HG03066 (cell line): ENCODE measurements around the gene BGLAP.
"Not testable (repeated sequence)": the region's sequence is repeated elsewhere in the genome, so short reads cannot be mapped to it uniquely, and the experiment has no call there.

Experiments
- ATAC-seq: cut with Tn5 transposase; IDR thresholded peaks from one replicate; pipeline ENCODE4 v1.9.1; 2021; ENCODE audit warnings: low read depth; ENCODE audit not compliant: unreplicated experiment

Gene BGLAP

DNA sequence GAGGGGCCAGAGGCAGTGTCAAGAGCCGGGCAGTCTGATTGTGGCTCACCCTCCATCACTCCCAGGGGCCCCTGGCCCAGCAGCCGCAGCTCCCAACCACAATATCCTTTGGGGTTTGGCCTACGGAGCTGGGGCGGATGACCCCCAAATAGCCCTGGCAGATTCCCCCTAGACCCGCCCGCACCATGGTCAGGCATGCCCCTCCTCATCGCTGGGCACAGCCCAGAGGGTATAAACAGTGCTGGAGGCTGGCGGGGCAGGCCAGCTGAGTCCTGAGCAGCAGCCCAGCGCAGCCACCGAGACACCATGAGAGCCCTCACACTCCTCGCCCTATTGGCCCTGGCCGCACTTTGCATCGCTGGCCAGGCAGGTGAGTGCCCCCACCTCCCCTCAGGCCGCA, at the start of gene BGLAP:
Gene BGLAP (plus strand): TSS at position 259 of the 400 bp plus-strand sequence. CDS start 48 bp downstream, at position 307.
- ATAC-seq = no peak

DNA sequence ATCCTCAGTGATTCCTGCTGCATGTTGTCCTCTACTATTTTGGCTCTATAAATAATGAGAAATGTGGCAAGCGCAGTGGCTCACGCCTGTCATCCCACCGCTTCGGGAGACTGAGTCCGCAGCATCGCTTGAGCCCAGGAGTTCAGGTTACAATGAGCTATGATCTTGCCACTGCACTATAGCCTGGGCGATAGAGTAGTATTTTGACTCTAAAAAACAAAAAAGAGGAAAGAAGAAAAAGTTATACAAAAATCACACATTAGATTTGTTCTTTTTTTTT, 48.8 kb upstream of the BGLAP start:
- no peak for ATAC-seq

DNA sequence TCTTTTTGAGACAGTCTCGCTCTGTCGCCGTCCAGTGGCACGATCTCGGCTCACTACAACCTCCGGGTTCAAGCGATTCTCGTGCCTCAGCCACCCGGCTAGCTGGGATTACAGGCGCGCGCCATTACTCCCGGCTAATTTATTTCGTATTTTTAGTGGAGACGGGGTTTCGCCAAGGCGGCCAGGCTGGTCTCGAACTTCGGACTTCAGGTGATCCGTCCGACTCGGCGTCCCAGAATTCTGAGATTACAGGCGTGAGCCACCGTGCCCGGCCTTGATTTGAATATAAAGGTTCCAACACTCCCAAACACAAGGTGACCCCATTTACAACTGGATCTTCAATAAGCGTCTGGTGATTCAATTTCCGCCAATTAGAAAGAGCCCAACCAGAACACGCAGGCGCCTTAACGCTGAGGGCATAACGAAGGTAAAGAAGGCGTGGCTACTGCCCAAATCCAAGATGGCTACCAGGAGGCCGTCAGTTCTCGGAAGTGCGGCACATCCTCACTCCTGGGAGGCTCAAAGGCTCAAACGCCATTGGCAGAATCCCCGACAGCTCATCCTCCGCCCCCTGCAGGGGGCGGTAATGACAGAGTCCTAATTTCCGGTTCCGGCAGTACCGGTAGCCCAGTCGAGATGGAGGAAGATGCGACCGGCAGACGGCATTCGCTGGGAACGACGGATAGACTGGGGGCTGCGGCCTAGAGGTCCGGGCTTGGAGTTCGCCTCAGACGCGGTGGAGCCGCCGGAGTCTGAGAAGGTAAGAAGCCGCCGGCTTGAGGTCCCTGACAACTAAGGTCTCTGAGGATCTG, 48.3 kb upstream of the BGLAP start, which contains the start of gene SLC25A44:
Gene SLC25A44 (plus strand): TSS at position 617 of the 812 bp plus-strand sequence. CDS start 5,744 bp downstream, outside the sequence.
- peak; percentile 96 for ATAC-seq

DNA sequence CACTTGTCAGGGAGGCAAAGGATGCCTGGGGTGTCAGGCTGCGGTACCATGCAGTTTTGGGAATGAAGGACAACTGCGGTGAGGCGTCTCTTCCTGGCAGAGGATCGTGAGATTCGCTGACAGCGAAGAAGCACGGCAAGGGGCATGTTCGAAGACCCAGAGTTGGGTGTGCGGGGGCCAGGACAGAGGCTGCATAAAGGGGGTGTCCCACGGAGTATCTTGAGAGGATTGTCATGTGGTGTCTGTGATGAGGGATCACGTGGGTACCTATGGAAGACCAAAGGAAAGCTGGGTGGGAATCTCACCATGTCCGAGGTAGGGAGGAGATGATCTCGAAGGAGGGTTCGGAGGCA, 47.7 kb upstream of the BGLAP start:
- ATAC-seq = no peak

DNA sequence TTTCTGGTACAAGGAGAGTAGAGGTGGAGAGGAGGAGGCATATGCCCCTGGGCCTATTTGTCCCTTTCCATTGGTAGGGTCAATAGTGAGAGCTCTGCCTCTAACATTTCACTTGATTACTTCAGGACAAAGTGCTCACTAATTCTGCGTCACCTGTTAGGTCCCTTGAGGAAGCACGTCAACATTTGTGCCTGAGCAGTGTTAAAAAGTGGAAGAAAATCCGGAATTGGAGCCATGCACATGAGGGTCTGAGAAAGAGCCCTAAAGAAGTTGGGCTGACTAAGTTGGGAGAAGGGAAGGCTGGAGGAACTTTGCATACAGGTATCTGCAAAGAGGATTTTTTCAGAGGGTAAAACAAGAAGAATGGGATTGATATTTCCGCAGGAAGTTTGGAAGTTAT, 46.1 kb upstream of the BGLAP start:
- no peak for ATAC-seq

DNA sequence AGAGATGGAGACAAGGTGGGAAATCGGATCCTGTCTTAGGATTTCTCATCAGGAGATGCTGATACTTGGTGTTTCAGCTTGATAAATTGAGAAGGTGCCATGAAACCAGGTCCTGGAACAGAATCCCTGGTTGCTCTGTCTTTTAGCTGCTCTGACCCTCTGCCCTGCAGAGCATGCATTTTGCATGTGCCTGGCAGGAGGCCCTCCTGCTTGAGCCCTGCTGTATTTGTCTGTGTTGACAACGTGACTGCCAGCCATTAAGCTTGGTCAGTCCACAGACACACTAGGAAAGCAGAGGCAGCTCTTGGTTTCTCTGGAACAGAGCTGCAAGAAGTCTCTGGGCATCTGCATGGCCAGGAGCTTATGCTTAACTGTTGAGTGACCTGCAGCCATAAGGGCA, 45.5 kb upstream of the BGLAP start:
- ATAC-seq = no peak

DNA sequence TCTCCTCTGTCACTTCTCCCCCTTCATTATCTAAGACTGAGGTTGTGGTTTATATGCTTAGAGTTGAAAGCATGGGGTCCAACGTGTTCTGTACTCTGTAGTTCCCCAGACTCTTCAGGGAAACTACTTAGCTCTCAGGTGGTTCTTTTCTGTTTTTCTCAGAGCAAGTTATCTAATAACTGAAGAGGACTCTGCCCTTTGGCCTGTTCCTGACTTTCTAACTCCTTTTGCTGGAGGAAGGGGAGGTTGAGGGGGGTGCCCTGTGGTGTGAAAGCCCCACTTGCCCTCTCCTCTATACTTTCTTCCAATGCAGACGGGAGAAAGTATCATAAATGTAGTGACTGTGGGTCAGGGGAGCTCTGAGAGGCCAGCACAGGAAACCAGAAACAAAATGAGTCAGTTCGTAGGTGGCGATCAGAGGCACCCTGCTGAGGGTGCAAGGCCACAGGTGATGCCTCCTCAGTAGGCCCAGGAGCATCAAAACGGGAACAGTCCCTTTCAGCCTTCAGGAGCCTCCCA, 43.1 kb upstream of the BGLAP start:
- no peak for ATAC-seq

DNA sequence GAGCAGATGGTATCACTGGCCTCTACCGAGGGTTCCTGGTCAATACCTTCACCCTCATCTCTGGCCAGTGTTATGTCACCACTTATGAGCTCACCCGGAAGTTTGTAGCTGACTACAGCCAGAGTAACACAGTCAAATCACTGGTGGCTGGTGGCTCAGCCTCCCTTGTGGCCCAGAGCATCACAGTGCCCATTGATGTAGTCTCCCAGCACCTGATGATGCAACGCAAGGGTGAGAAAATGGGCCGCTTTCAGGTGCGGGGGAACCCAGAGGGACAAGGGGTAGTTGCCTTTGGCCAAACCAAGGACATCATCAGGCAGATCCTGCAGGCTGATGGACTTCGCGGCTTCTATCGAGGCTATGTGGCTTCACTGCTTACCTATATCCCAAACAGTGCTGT, 41.9 kb upstream of the BGLAP start:
- ATAC-seq = no peak

DNA sequence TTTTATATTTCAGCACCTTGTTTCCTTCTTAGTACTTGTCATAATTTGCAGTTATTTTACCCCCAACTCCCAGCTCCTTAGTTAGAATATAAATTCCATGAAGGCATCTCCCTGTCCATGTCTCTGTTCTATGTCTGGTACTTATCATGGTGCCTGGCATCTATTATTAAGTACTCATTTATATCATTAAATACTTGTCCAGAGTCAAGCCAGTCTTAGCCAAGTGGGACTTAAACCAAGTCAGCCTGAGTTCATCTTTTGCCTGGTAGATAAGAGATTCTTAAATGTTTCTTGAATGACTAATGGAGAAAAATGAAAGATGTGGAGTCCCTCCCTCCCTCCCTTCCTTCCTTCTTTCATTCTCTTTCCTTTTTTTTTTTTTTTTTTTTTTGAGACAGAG, 38.7 kb upstream of the BGLAP start:
- no peak for ATAC-seq

DNA sequence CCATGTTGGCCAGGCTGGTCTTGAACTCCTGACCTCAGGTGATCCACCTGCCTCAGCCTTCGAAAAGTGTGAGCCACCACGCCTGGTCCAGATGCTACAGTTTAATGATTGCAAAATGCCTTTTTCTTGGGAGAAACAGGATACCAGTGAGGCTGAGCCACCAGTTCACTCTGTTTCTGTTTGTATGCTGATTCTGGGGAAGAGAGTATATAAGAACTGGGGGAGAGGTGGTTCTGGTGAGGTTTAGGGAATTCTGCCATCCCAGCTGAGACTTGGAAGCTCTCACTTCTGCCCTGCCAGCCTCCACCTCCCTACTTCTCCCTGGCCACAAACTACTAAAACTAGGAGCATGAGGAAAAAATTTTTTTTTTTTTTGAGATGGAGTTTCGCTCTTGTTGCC, 37.3 kb upstream of the BGLAP start:
- ATAC-seq = no peak

DNA sequence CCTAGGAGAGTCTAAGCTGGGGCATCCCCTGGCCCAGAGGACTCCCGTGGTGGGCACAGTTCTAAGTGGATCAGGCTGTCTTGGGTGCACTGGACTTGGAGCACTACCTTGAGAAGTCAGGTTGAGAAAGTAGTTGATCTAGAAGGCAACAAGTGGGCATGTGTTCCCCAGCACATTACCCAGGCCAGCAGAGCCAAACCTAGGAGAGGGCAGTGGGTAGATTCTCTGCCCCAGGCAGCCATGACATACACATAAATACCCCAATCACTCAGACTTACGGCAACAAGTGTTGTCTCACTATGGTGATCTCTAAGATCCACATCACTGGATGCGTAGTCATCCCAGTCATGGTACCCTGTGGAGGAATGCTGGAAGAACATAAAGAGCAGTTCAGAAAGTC, 30.7 kb upstream of the BGLAP start:
- ATAC-seq = no peak

DNA sequence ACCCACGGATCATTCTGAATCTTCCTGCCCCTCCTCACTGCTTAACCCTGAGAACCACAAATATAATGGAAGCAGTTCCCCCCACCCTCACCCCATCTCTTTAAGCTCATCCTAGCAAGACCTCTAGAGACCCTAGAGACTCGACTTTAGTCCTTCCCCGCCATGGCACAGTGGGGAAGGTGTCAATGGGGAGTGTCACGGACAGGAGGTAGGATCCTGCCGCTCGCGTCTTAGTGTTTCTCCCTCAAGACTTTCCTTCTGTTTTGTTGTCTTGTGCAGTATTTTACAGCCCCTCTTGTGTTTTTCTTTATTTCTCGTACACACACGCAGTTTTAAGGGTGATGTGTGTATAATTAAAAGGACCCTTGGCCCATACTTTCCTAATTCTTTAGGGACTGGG, 29.9 kb upstream of the BGLAP start:
- no peak for ATAC-seq

DNA sequence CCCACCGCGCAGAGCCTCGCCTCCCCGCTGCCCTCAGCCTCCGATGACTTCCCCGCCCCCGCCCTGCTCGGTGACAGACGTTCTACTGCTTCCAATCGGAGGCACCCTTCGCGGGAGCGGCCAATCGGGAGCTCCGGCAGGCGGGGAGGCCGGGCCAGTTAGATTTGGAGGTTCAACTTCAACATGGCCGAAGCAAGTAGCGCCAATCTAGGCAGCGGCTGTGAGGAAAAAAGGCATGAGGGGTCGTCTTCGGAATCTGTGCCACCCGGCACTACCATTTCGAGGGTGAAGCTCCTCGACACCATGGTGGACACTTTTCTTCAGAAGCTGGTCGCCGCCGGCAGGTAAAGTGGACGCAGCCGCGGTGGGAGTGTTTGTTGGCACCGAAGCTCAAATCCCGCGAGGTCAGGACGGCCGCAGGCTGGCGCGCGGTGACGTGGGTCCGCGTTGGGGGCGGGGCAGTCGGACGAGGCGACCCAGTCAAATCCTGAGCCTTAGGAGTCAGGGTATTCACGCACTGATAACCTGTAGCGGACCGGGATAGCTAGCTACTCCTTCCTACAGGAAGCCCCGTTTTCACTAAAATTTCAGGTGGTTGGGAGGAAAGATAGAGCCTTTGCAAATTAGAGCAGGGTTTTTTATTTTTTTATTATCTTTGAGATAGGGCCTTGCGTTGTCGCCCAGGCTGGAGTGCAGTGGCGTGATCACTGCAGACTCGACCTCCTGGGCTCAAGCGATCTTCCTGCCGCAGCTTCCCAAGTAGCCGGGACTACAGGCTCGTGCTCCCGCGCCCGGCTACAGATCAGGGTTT, 28.9 kb upstream of the BGLAP start, which contains the start of gene PMF1:
Gene PMF1 (plus strand): TSS at position 175 of the 811 bp plus-strand sequence. CDS start 9 bp downstream, at position 184.
- peak; percentile 83 for ATAC-seq

DNA sequence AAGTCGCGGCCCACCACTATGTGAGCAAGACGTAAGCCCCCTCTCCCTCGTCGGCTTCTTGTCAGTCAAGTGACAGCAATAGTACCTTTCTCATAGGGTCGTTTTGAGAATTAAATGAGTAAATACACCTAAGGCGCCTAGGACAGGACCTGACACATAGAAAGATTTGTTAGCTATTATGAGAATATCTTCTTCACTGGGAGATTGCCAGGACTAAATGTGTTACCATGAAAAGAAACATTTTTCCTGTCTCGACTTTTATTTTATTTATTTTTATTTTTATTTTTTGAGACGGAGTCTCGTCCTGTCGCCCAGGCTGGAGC, 28.4 kb upstream of the BGLAP start:
- no peak for ATAC-seq

DNA sequence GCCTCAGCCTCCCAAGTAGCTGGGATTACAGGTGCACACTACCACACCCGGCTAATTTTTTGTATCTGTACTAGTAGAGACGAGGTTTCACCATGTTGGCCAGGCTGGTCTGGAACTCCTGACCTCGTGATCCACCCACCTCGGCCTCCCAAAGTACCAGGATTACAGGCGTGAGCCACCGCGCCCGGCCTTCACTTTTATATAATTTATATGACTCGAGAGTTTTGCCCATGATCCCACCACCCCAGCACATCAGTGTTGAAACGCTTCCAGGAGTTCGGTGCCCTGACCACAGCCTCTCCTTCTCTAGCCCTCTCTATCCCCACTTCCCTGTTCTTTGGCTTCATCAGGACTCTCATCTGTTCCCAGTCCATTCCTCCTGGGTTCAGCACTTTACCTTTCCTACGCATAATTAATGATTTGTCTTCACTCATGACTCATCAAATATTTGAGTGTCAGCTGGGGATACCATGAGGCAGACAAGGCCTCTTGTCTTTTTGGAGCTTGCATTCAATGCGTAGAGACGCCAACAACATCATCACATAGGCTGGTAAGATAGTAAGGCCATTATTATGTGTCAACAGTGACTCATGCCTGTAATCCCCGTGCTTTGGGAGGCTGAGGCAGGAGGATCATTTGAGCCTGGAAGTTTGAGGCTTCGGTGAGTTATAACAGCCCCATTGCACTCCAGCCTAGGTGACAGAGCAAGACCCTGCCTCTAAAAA, 27.8 kb upstream of the BGLAP start:
- no peak for ATAC-seq

DNA sequence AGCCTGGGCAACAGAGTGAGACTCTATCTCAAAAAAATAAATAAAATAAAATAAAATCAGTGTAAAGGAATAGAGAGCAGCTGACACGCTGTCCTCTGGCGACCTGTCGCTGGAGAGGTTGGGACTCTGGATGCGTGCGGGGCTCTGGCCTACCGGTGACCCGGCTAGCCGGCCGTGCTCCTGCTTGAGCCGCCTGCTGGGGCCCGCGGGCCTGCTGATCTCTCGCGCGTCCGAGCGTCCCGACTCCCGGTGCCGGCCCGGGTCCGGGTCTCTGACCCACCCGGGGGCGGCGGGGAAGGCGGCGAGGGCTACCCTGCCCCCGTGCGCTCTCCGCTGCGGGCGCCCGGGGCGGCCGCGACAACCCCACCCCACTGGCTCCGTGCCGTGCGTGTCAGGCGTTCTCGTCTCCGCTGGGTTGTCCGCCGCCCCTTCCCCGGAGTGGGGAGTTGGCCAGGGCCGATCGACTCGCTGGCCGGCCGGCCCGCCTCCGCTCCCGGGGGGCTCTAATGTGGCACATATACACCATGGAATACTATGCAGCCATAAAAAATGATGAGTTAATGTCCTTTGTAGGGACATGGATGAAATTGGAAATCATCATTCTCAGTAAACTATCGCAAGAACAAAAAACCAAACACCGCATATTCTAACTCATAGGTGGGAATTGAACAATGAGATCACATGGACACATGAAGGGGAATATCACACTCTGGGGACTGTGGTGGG, 25.5 kb upstream of the BGLAP start:
- not testable (repeated sequence) for ATAC-seq

DNA sequence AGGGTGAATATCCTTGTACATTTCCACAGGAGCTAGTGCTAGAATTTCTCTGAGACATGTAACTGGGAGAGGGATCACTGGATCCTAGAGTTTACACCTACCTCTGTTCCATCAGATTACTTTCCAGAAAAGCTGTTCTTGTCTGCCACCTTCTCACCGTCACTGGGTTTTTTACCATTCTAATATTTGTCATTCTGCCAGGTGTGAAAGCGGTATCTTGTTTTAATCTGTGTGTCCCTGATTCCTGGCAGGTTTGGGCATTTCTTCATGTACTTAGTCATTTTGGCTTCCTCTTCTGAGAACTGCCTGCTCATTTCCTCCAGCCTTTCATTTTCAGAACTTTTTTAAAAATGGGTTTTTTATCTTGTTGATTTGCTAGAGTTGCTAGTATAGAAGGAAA, 24.1 kb upstream of the BGLAP start:
- ATAC-seq = no peak

DNA sequence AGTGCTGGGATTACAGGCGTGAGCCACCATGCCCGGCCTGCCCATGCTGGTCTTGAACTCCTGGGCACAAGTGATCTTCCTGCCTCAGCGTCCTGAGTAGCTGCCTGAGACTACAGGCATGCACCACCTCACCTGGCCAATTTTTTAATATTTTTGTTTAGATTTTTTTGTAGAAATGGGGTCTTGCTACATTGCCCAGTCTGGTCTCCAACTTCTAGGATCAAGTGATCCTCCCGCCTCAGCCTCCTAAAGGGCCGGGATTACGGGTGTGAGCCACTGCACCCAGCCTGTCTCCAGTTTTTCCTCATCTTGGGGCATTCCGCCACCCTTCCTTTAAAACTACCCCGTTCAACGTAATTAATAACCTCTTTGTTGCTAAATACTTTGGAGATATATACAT, 21.8 kb upstream of the BGLAP start:
- ATAC-seq = no peak

DNA sequence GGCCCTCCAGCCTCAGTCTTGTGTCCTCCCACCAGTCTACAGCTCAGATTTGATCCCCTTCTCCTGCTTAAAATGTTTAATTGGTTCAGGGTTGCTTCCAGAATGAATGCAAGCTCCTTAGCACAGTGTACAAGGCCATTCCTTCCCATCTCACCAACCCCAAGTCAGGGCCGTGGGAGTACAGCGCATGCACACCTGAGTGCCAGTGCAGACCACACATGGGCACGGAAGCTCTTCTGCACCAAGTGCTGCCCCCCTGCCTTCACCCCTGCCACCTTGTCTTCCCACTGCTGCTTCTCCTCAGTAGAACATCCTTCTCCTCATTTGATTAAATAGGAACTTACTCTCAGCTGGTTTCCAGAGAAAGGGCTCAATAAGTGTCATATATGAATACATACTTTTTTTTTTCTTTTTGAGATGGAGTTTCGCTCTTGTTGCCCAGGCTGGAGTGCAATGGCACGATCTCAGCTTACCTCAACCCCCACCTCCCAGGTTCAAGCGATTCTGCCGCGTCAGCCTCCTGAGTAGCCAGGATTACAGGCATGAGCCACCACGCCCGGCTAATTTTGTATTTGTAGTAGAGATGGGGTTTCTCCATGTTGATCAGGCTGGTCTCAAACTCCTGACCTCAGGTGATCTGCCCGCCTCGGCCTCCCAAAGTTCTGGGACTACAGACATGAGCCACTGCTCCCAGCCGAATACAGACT, 19.8 kb upstream of the BGLAP start:
- ATAC-seq = no peak

DNA sequence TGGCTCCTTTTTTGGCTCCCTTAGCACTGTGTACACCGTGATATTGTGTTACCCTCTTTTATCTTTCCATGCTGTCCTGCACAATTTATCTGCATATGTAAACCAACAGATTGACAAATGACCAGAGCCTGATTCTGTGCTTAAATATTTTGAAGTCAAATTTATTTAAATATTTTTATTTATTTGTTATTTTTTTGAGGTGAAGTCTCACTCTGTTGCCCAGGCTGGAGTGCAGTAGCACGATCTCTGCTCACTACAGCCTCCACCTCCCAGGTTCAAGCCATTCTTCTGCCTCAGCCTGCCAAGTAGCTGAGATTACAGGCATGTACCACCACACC, 16.3 kb upstream of the BGLAP start:
- no peak for ATAC-seq
